ENCODE data around the gene MINAR2. TPM values are rescaled to one million over a fixed set of nuclear protein-coding genes. Genes with fewer than 3 reads are reported as not detected.
A peak's percentile ranks its signal among the peaks of the same experiment; 100 is the strongest.

MINAR2 gene
- total RNA-seq, 6 donors from 2014 or later, result not detected

GRCh38 chr5:129717751-129718310 is 30.1 kb upstream of the MINAR2 start:
- no peak overlapping the region for H3K27ac ChIP-seq
- no peak overlapping the region for H3K4me3 ChIP-seq
- no peaks in the 10 kb centered on the region for H3K4me1 ChIP-seq
- no peaks in the 10 kb centered on the region for H3K27me3 ChIP-seq
- ATAC-seq (ENCODE audit: low FRiP score in 2 of 2) (no peak), DNase-seq (no peak)
- H3K9me3 ChIP-seq, result no peaks in the 10 kb centered on the region
- TF ChIP-seq EP300 (IDR thresholded peaks at IDR 0.05) (no peak), POLR2AphosphoS5 (IDR thresholded peaks at IDR 0.05) (no peak), POLR2A (IDR thresholded peaks at IDR 0.05) (no peak)
- TF ChIP-seq, protein P1, sequence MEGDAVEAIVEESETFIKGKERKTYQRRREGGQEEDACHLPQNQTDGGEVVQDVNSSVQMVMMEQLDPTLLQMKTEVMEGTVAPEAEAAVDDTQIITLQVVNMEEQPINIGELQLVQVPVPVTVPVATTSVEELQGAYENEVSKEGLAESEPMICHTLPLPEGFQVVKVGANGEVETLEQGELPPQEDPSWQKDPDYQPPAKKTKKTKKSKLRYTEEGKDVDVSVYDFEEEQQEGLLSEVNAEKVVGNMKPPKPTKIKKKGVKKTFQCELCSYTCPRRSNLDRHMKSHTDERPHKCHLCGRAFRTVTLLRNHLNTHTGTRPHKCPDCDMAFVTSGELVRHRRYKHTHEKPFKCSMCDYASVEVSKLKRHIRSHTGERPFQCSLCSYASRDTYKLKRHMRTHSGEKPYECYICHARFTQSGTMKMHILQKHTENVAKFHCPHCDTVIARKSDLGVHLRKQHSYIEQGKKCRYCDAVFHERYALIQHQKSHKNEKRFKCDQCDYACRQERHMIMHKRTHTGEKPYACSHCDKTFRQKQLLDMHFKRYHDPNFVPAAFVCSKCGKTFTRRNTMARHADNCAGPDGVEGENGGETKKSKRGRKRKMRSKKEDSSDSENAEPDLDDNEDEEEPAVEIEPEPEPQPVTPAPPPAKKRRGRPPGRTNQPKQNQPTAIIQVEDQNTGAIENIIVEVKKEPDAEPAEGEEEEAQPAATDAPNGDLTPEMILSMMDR (IDR thresholded peaks at IDR 0.05), result no peak
- no peaks in the 10 kb centered on the region for H3K36me3 ChIP-seq

- no peak for DNase-seq
- WGBS, 2 donors, result 75 to 83% methylated on average over 1 of the region's 1 CpG
- Histone ChIP-seq H3K27ac (no peak overlapping the region), H3K36me3 (no peaks in the 10 kb centered on the region), H3K4me1 (no peaks in the 10 kb centered on the region), H3K9me3 (no peaks in the 10 kb centered on the region), H3K4me3 (no peak overlapping the region), H3K27me3 (no peaks in the 10 kb centered on the region)
- peak in 1 of 2 donors; percentile 44 for ATAC-seq (ENCODE audit: low FRiP score in 2 of 2)
- TF ChIP-seq POLR2A (IDR thresholded peaks at IDR 0.05) (no peak), EP300 (IDR thresholded peaks at IDR 0.05) (no peak)
- TF ChIP-seq, protein P1 (IDR thresholded peaks at IDR 0.05), result no peak
Observed at GRCh38 chr5:129718471-129719090, 29.3 kb upstream of the MINAR2 start.

GRCh38 chr5:129724222-129724621 is 23.7 kb upstream of the MINAR2 start:
- Histone ChIP-seq H3K9me3 (no peaks in the 10 kb centered on the region), H3K36me3 (no peaks in the 10 kb centered on the region), H3K27me3 (no peaks in the 10 kb centered on the region), H3K4me3 (no peak overlapping the region), H3K4me1 (no peaks in the 10 kb centered on the region), H3K27ac (no peak overlapping the region)
- TF ChIP-seq, protein P1 (IDR thresholded peaks at IDR 0.05), result no peak
- TF ChIP-seq POLR2AphosphoS5 (IDR thresholded peaks at IDR 0.05), result no peak
- TF ChIP-seq POLR2A (IDR thresholded peaks at IDR 0.05), result no peak
- no peak for TF ChIP-seq EP300 (IDR thresholded peaks at IDR 0.05)
- ATAC-seq (ENCODE audit: low FRiP score in 2 of 2), result no peak
- WGBS, 2 donors, result 34 to 49% methylated on average over 2 of the region's 2 CpGs
- no peak for DNase-seq

GRCh38 chr5:129724647-129725046 is 23.2 kb upstream of the MINAR2 start:
- H3K4me3 ChIP-seq, result no peak overlapping the region
- H3K27ac ChIP-seq, result no peak overlapping the region
- no peaks in the 10 kb centered on the region for H3K36me3 ChIP-seq
- no peak for TF ChIP-seq EP300 (IDR thresholded peaks at IDR 0.05)
- TF ChIP-seq POLR2A (IDR thresholded peaks at IDR 0.05), result no peak
- no peak for TF ChIP-seq POLR2AphosphoS5 (IDR thresholded peaks at IDR 0.05)
- TF ChIP-seq, protein P1 (IDR thresholded peaks at IDR 0.05), result no peak
- H3K4me1 ChIP-seq, result no peaks in the 10 kb centered on the region
- WGBS, 2 donors, result 82 to 90% methylated on average over 4 of the region's 4 CpGs
- H3K9me3 ChIP-seq, result no peaks in the 10 kb centered on the region
- H3K27me3 ChIP-seq, result no peaks in the 10 kb centered on the region
- no peak for DNase-seq
- no peak for ATAC-seq (ENCODE audit: low FRiP score in 2 of 2)

GRCh38 chr5:129739773-129740172 is 8.1 kb upstream of the MINAR2 start:
- no peak overlapping the region for H3K27ac ChIP-seq
- no peaks in the 10 kb centered on the region for H3K27me3 ChIP-seq
- WGBS, 2 donors, result 63 to 72% methylated on average over 2 of the region's 2 CpGs
- H3K36me3 ChIP-seq, result no peaks in the 10 kb centered on the region
- ATAC-seq (ENCODE audit: low FRiP score in 2 of 2) (no peak), DNase-seq (no peak)
- no peak for TF ChIP-seq EP300 (IDR thresholded peaks at IDR 0.05)
- TF ChIP-seq, protein P1 (IDR thresholded peaks at IDR 0.05), result no peak
- no peak for TF ChIP-seq POLR2A (IDR thresholded peaks at IDR 0.05)
- no peak for TF ChIP-seq POLR2AphosphoS5 (IDR thresholded peaks at IDR 0.05)
- H3K4me3 ChIP-seq, result no peak overlapping the region
- no peaks in the 10 kb centered on the region for H3K9me3 ChIP-seq
- H3K4me1 ChIP-seq, result no peaks in the 10 kb centered on the region
